HG03196 (cell line): Measurements from ENCODE around the gene DCTN4.

Experiments
- ATAC-seq: cut with Tn5 transposase; IDR thresholded peaks from one replicate; pipeline ENCODE4 v1.9.1; 2021; ENCODE audit not compliant: unreplicated experiment

DCTN4 gene

DNA sequence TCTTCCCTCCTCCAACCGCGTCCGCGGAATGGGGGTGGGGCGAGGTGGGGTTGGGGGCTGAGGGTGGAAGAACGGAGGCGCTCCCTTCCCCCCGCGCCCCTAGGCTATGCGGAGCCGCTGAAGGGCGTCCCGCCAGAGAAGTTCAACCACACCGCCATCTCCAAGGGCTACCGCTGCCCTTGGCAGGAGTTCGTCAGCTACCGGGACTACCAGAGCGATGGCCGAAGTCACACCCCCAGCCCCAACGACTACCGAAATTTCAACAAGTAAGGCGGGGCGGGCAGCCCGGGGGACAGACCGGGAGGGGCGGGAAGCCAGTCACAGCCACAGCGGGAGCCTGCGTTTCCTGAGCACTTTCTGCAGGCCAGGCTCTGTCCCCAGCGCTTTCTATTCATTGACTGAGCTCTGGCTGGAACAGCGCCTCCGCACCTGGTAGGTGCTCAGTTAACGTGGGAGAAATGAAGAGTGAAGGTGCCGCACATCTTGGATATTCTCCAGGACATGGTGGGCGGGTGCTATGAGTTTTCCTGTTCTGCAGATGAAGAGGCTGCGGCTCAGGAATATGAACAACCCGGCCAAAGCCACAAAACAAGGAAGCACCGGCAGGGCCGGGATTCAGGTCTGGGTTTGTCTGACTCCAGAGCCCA is 86.5 kb downstream of the DCTN4 start:
- ATAC-seq: no peak

DNA sequence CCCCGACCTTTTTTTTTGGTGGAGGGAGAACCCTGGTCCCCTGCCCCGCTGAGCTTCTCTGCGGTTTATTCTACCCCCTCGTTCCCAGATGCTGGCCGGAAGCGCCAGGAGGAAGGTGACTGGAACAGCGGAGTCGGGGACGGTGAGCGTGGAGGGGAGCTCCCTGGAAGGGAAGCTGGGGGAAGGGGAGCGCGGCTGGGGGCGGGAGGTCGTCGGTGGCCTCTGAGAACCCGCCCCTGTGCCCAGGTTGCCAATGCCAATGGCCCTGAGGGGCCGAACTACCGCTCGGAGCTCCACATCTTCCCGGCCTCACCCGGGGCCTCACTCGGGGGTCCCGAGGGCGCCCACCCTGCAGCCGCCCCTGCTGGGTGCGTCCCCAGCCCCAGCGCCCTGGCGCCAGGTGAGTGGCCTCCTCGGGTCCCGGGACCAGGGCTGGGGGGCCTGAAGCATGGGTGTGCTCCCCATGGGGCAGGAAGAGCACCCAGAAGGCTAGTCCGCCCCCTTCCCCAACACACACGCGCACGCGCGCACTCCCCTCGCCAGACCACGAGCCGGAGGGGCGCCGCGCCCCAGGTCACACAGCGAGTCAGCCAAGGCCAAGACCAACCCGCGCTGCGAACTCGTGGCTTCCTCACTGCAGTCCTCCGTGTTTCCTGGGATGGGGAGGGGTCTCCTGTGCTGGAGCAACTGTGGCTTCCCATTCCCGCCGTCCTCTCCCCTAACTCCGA is 87.1 kb downstream of the DCTN4 start:
- no peak for ATAC-seq

DNA sequence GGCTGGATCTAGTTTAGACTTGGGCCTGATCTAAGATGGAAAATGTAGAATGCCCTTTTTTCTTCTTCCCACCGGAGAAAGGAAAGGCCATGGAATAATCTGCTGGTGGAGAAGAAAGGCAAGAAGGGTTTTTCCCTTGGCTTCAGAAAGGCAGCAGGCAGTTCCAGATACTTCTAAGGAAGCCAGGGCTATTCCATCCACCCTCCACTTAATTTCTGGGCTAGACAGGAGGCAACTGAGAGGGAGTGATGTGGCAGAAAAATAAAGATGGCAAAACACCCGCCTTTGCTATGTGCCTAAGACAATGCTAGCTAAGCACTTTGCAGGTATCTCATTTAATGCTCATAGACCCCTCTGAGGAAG is 87.9 kb downstream of the DCTN4 start:
- ATAC-seq: no peak

DNA sequence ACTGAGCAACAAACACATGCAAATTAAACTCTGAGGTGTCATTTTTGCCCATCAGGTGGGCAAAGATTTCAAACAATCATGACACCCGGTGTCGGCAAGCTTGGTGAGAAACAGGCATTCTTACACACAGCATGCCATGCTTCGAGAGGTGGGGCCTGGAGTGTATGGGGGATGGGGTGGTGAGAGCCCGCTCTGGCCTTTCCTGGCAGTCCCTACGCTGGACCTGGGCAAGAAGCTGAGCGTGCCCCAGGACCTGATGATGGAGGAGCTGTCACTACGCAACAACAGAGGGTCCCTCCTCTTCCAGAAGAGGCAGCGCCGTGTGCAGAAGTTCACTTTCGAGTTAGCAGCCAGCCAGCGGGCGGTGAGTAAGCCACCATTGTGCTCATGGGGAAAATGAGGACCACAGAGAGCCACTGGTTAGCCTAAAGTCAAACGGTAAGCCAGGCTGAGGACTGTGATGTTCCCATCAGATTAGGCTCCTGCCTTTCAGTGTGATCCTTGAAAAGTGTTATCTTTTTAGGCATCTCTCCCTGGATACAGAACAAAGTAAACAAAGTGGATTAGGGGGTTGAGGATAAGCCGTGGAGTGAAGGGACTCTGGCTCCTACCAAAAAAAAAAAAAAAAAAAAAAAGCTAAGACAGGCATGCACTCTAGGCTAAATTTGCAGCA is 88.4 kb downstream of the DCTN4 start:
- ATAC-seq: no peak

DNA sequence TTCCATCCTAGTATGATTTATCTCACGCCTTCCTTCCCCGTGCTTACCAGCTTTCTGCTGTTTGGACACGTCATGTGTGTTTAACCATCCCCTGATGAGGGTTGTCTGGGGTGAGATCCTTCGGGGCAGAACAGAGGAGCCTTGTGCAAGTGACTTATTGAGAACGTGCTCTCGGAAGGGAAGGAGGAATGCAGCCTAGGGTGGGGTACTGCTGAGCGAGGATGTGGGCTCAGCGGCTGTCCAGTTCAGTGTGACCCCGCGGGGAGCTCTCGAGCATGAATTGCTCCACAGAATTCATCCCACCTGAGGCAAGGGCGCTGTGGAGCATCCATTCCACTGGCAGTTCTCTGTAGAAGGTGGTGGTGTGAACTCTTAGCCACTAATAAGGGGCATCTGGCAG is 93.8 kb downstream of the DCTN4 start:
- ATAC-seq: no peak

DNA sequence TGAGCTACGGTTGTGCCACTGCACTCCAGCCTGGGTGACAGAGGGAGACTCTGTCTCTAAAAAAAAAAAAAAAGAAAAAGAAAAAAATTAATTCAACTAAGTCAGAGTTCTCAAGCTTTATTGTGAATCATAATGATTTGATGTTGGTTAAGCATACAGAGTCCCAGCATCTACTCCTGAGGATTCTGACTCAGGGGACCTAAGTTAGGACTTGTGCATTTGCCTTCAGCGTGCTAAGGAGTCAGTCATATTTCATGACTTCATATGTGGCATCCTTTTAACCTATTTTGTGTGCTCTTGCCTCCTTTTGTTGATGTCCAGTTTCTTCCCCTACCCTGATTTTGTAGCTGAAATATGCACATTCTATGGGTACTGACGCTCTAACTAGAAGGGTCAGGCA is 94.9 kb downstream of the DCTN4 start:
- ATAC-seq: no peak

DNA sequence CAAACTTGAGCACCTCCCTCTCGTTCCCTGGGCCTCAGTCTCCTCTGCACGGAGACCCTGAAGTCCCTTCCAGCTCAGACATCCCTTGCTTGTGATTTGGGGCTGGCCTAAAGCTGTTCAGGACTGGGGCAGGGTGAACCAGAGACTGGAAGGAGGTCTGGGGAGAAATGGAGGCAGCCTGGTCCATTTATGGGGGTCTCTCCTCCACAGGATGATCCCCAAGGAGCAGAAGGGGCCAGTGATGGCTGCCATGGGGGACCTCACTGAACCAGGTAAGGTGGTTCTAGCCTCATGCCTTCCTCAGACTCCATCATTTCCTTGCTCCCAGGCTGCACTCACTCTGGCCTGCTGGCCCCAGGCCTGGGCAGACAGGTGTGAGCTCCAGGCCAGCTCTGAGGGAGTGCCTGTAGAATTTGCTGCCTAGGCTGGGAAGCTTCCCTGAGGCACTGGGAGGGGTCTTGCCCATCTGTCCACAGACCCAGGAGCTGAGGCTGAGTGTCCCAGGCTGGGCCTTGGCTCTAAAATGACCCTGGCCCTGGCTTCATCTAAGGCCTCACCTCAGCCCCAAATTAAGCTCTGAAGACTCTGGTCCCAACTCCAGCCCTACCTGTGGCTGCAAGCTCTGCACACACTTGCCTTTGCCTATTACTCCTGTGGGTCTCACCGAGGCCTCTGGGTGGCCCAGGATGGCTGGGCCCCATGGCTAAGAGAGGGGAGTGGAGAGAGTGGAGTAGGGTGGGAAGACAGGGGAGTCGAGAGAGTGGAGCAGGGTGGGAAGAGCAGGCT is 95.9 kb downstream of the DCTN4 start:
- ATAC-seq: no peak

DNA sequence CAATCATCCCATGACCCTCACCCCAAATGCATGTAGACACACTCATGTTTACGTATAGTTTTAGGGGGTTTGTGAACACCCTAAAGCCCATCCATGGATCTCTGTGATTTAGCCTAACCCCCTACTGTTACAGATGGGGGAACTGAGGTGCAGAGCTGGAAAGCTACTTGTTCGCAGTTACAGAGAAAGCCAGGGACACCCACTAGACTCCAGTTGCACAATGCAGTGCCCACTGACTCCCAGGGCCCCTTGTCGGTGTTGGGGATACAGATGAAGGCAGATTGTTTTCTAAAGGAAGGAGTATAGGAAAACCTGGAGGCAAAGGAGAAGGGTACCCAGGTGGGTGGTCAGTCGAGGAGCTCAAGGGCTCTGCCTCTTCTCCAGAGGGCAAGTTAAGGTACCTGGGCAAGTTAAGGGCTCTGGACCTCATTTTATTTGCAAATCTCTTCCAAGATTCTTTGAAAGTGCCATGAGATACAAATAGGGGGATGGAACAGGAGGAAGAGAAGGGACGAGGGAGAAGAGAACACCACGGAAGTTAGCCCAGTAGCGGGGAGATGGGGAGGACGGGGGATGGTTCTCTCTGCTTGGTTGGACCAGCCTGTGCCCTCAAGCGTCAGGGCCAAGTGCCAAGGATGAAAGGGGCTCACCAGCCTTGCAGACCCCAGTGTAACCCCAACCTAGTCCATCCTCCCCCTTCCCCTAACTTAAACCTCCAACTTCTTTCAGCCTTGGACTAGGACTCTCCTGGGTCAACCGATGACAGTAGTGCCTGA is 96.8 kb downstream of the DCTN4 start:
- ATAC-seq: no peak

DNA sequence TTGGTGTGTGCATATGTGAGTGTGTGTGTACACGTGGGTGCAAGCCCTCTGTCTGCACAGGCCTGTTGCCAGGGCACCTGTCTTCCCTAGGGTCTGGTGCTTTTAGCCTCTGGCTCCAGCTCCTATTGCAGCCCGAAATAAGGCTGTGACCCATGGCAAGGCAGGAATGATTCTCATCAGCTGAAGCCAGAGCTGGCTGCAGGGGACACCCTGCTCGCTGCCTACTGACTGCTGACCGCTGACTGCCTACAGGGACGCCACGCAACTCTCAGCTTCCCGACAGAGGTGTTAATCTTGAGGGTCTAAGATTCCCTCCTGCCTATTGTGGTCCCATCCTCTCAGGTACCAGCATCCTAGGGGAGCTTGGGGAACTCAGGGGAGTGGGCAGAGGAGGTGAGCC is 97.7 kb downstream of the DCTN4 start, which contains the start of gene MYOZ3:
MYOZ3 (plus strand) TSS at position 166 of the 400 bp plus-strand sequence. CDS start 1,691 bp downstream, outside the sequence.
- ATAC-seq: no peak

DNA sequence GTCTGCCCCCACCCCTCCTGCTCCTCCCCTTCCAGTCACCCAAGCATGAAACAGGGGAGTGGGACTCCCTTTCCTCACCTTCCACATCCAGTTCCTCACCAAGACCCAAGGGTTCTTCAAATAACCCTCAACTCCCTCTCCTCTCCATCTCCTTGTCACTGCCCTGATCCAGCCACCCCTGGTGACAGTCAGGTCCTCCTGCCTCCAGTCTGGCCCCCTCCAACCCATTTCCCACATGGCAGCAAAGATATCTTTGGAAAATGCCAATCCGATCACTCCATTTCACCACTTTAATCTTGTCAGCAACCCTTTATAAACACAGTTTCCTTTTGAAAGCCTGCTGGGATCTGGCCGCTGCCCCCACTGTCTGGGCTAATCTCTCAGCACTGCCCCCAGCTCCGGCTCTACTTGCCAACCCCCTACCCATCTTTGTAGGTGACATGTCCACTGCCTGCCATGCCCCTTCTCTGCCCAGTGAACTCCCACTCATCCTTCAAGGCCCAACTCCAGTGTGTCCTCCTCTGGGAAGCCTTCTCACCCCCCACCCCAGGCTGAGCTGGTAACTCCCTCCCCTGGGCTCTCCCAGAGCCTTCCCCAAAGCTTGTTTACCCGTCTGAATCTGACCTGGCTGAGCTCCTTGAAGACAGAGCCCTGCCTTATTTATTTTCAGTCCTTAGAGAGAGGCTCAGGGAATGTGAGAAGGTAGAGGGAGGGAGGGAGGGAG is 98.5 kb downstream of the DCTN4 start:
- no peak for ATAC-seq

DNA sequence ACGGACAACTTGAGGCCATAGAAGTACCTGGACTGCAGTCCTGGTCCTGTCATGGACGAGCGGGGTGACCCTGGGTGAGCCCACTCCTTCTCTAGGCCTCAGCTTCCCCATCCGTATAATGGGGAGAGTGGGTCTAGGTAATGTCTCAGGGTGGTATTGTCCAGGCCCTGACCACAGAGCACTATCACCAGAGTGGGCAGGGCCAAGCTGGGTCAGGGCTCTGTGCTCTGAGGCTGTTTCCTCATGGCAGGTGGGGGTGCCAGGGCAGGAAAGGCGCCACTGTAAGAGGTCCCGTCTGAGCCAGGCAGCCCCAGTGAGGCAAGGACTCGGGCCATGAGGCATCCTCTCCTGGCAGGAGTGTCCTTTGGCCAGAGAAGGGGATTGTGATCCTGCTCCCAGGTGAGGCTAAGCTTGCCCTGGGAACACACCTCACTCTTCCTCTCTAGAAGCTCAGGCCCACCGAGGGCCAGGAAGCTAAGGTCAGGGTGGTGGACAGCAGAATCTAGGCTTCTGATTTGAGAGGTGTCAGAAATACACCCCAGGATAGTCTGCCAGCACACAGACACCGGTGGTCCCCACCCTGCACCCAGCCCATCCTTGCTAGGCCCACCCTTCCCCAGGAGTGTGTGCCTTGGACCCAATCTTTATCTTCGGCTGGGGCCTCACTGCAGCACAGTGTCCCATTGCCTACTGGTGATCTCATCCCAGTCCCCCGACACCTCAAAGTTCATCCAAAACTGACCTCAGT is 99.3 kb downstream of the DCTN4 start:
- no peak for ATAC-seq

DNA sequence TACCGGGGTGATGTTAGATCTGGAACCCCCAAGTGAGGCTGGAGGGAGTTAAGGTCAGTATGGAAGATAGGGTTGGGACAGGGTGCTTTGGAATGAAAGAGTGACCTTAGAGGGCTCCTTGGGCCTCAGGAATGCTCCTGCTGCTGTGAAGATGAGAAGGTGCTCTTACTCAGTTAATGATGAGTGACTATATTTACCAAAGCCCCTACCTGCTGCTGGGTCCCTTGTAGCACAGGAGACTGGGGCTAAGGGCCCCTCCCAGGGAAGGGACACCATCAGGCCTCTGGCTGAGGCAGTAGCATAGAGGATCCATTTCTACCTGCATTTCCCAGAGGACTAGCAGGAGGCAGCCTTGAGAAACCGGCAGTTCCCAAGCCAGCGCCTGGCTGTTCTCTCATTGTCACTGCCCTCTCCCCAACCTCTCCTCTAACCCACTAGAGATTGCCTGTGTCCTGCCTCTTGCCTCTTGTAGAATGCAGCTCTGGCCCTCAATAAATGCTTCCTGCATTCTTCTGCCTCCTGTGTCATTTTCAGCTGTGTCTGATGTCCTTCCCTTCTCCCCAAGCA is 100.0 kb downstream of the DCTN4 start:
- ATAC-seq: no peak
